Astrocyte of the cerebellum (primary cell): ENCODE data around the gene BACE2.

Experiments
- DNase-seq: peaks from one replicate; pipeline ENCODE4 v3.0.0-alpha.2; 2011; ENCODE audit warnings: low read depth
- H3K4me3 ChIP-seq: 2 replicates; pipeline ENCODE4 v1.5.1; 2011; ENCODE audit warnings: mild to moderate bottlenecking, low read depth, low read length, moderate library complexity
- CTCF ChIP-seq: IDR thresholded peaks from 2 replicates; pipeline ENCODE4 v1.5.1; 2012; ENCODE audit warnings: low read length, low read depth, moderate library complexity, mild to moderate bottlenecking; ENCODE audit errors: missing control alignments
- in situ Hi-C: cut with HindIII; loops from 2 replicates; pipeline ENCODE4 v1.10.0; 2017; ENCODE audit warnings: low sequenced_read_pairs

Gene BACE2

GRCh38 chr21:41315726-41316125 lies 147.8 kb downstream of the BACE2 start:
- in situ Hi-C loops: no loop called here
- no peak for DNase-seq
- H3K4me3 ChIP-seq: no peak overlapping the region
- TF ChIP-seq CTCF: no peak

GRCh38 chr21:41316200-41317062 lies 148.5 kb downstream of the BACE2 start, which contains the start of gene FAM3B:
Gene FAM3B (plus strand): TSS chr21:41316801. CDS start chr21:41316880, 79 bp downstream.
- no peak for DNase-seq

GRCh38 chr21:41317063-41317392 lies 149.1 kb downstream of the BACE2 start:
- in situ Hi-C loops: no loop called here
- no peak for DNase-seq
- TF ChIP-seq CTCF: no peak
- peak overlapping the region; percentile 24 for H3K4me3 ChIP-seq

More at GRCh38 chr21:41316200-41317062, 148.5 kb downstream of the BACE2 start, which contains the start of gene FAM3B:
- in situ Hi-C loops: no loop called here
- TF ChIP-seq CTCF: no peak
- H3K4me3 ChIP-seq: peak within 1 kb of the TSS; percentile 24

GRCh38 chr21:41317458-41317857 lies 149.5 kb downstream of the BACE2 start:
- H3K4me3 ChIP-seq: no peak overlapping the region
- in situ Hi-C loops: no loop called here
- no peak for TF ChIP-seq CTCF
- DNase-seq: no peak

GRCh38 chr21:41318218-41318617 lies 150.3 kb downstream of the BACE2 start:
- TF ChIP-seq CTCF: no peak
- no peak for DNase-seq
- H3K4me3 ChIP-seq: no peak overlapping the region
- in situ Hi-C loops: no loop called here

- in situ Hi-C loops: no loop called here
- no peak overlapping the region for H3K4me3 ChIP-seq
- no peak for TF ChIP-seq CTCF
- no peak for DNase-seq
Observed at GRCh38 chr21:41319273-41319672, 151.3 kb downstream of the BACE2 start.
